HL-60 (cell line): ENCODE data around the gene DNAJC2.

ENCODE experiments used
- DNase-seq, 2 experiments: peaks; one replicate each; pipeline ENCODE4 v3.0.0-alpha.2; 2010 to 2020; ENCODE audit warnings: low read depth in 1 of 2, low spot score in 1 of 2
- H3K27ac ChIP-seq: fragments of 250-450 bp; sonication (Bioruptor Pico); replicated peaks from 2 replicates; pipeline ENCODE4 v1.5.1; 2020; ENCODE audit warnings: mild to moderate bottlenecking, moderate library complexity
- H3K27me3 ChIP-seq: fragments of 250-450 bp; sonication (Bioruptor Pico); 2 replicates; pipeline ENCODE4 v1.5.1; 2021; ENCODE audit warnings: mild to moderate bottlenecking, moderate library complexity; ENCODE audit not compliant: insufficient read depth, poor library complexity, severe bottlenecking
- H3K4me3 ChIP-seq: replicated peaks from 2 replicates; pipeline ENCODE4 v1.5.1; 2011; ENCODE audit warnings: mild to moderate bottlenecking, control low read depth, low read length; ENCODE audit not compliant: insufficient read depth
- GABPA ChIP-seq: IDR thresholded peaks from 2 replicates; pipeline ENCODE4 v1.6.1; 2012; ENCODE audit warnings: low read depth
- POLR2AphosphoS5 ChIP-seq: IDR thresholded peaks from 2 replicates; pipeline ENCODE4 v1.6.1; 2012; ENCODE audit warnings: low read depth
- SPI1 ChIP-seq: IDR thresholded peaks from 2 replicates; pipeline ENCODE4 v1.6.1; 2012; ENCODE audit warnings: low read depth, mild to moderate bottlenecking, borderline replicate concordance
- TF ChIP-seq, protein P1 (sequence below): IDR thresholded peaks from one replicate; pipeline ENCODE4 v1.5.1; 2011; ENCODE audit warnings: low read length, control low read depth, inconsistent platforms; ENCODE audit not compliant: insufficient read depth
- TF ChIP-seq, protein P2 (sequence below): IDR thresholded peaks from 2 replicates; pipeline ENCODE4 v1.6.1; 2012; ENCODE audit warnings: low read depth; ENCODE audit not compliant: insufficient replicate concordance

DNAJC2 gene

DNA sequence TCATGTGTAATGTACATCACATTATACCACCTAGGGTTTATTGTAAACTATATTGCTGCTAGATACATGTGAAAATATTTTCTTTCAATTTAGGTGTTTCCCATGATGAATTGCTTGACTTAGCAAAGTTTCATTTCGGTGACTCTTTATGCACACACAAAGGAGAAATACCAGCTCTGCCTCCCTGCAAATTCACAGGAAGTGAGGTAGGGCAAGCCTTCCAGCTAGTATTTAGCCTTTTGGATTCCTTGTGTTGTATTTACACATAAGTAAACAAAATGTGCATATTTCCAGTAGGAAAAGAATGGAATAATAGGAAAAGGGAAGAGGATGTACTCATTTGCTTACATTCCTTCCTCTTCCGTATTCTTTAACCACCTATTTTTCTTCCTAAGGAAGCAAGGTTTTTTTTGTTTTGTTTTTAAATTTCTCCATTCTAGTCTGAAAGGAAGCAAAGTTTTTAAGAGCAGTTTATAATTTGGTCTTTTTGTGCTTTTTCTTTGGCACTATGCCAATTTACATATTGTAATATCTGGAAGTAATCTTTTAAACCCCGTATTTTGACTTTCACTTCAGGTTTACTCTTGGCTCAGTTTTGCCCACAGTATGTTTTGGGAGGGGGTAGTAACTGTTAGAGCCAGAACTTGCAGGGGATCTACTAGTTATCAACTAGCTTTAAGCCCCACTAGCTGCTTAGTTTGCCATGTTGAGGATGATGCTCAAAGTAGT lies 36.9 kb downstream of the DNAJC2 start:
- H3K27me3 ChIP-seq: no peaks in the 10 kb centered on the region
- TF ChIP-seq, protein P1, sequence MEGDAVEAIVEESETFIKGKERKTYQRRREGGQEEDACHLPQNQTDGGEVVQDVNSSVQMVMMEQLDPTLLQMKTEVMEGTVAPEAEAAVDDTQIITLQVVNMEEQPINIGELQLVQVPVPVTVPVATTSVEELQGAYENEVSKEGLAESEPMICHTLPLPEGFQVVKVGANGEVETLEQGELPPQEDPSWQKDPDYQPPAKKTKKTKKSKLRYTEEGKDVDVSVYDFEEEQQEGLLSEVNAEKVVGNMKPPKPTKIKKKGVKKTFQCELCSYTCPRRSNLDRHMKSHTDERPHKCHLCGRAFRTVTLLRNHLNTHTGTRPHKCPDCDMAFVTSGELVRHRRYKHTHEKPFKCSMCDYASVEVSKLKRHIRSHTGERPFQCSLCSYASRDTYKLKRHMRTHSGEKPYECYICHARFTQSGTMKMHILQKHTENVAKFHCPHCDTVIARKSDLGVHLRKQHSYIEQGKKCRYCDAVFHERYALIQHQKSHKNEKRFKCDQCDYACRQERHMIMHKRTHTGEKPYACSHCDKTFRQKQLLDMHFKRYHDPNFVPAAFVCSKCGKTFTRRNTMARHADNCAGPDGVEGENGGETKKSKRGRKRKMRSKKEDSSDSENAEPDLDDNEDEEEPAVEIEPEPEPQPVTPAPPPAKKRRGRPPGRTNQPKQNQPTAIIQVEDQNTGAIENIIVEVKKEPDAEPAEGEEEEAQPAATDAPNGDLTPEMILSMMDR: no peak
- TF ChIP-seq POLR2AphosphoS5: no peak
- TF ChIP-seq, protein P2, sequence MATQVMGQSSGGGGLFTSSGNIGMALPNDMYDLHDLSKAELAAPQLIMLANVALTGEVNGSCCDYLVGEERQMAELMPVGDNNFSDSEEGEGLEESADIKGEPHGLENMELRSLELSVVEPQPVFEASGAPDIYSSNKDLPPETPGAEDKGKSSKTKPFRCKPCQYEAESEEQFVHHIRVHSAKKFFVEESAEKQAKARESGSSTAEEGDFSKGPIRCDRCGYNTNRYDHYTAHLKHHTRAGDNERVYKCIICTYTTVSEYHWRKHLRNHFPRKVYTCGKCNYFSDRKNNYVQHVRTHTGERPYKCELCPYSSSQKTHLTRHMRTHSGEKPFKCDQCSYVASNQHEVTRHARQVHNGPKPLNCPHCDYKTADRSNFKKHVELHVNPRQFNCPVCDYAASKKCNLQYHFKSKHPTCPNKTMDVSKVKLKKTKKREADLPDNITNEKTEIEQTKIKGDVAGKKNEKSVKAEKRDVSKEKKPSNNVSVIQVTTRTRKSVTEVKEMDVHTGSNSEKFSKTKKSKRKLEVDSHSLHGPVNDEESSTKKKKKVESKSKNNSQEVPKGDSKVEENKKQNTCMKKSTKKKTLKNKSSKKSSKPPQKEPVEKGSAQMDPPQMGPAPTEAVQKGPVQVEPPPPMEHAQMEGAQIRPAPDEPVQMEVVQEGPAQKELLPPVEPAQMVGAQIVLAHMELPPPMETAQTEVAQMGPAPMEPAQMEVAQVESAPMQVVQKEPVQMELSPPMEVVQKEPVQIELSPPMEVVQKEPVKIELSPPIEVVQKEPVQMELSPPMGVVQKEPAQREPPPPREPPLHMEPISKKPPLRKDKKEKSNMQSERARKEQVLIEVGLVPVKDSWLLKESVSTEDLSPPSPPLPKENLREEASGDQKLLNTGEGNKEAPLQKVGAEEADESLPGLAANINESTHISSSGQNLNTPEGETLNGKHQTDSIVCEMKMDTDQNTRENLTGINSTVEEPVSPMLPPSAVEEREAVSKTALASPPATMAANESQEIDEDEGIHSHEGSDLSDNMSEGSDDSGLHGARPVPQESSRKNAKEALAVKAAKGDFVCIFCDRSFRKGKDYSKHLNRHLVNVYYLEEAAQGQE: no peak
- TF ChIP-seq SPI1: no peak
- TF ChIP-seq GABPA: no peak
- DNase-seq: no peak
- H3K27ac ChIP-seq: no peak overlapping the region
- H3K4me3 ChIP-seq: no peak overlapping the region

DNA sequence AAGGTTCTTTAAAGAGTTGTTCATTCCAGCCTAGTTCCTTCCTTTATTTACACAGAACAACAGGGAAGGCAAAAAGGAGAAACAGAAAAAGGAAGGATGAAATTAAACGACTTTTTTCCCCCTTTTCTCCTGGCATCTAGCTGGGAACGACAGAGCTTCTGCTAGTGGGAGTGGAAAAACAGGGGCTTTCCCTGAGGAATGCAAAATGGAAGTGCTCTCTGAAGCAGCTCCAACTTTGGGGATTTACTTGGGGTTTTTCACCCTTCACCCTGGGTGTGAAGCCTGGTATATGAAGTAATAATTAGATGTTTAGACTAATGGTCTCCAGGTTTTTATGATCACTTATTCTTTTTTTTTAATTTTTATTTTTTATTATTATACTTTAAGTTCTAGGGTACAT lies 43.1 kb downstream of the DNAJC2 start:
- TF ChIP-seq, protein P1: no peak
- no peak for TF ChIP-seq SPI1
- TF ChIP-seq, protein P2: no peak
- TF ChIP-seq GABPA: no peak
- no peak for TF ChIP-seq POLR2AphosphoS5
- DNase-seq: no peak
- H3K27me3 ChIP-seq: no peaks in the 10 kb centered on the region

DNA sequence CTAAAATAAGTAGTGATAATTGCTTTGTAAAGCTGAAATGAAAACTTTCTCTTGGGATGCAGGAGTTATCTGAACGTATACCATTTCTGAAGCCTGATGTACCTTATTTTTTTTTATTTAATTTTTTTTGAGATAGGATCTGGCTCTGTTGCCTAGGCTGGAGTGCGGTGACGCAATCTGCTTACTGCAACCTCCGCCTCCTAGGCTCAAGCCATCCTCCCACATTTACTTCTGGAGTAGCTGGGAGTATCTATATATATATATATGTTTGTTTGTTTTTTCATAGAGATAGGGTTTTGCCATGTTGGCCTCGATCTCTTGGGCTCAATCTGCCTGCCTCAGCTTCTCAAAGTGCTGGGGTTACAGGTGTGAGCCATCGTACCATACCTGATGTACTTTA lies 44.9 kb downstream of the DNAJC2 start:
- Histone ChIP-seq H3K4me3 (no peak overlapping the region), H3K27ac (no peak overlapping the region), H3K27me3 (no peaks in the 10 kb centered on the region)
- TF ChIP-seq GABPA (no peak), POLR2AphosphoS5 (no peak), SPI1 (no peak)
- TF ChIP-seq, protein P2: no peak
- TF ChIP-seq, protein P1: no peak
- no peak for DNase-seq

More for the DNA sequence above, 43.1 kb downstream of the DNAJC2 start:
- Histone ChIP-seq H3K27ac (no peak overlapping the region), H3K4me3 (no peak overlapping the region)
